SK-N-MC (cell line): Measurements from ENCODE around the gene CYTH2.

Experiments used
- DNase-seq: peaks from one replicate; pipeline ENCODE4 v3.0.0-alpha.2; 2011; ENCODE audit warnings: low read depth, low spot score
- H3K27ac ChIP-seq: fragments of 200-600 bp; sonication (generic); 2 replicates; pipeline ENCODE4 v1.5.1; 2016; ENCODE audit warnings: mixed run types
- H3K36me3 ChIP-seq: fragments of 200-600 bp; sonication (generic); 2 replicates; pipeline ENCODE4 v1.6.1; 2017; ENCODE audit warnings: antibody characterized with exemption, low read length, mixed read lengths; ENCODE audit not compliant: insufficient read depth
- H3K4me3 ChIP-seq: fragments of 200-600 bp; sonication (generic); 2 replicates; pipeline ENCODE4 v1.5.1; 2016
- H3K9ac ChIP-seq: fragments of 200-600 bp; sonication (generic); 2 replicates; pipeline ENCODE4 v1.8.0; 2017; ENCODE audit warnings: mixed run types, mixed read lengths; ENCODE audit not compliant: insufficient read length
- H3K9me3 ChIP-seq: fragments of 200-600 bp; sonication (generic); 2 replicates; pipeline ENCODE4 v1.6.1; 2017; ENCODE audit warnings: low read depth, mild to moderate bottlenecking, antibody characterized with exemption, low read length, moderate library complexity, mixed read lengths
- EZH2 ChIP-seq: fragments of 200-600 bp; sonication (generic); IDR thresholded peaks from one replicate; pipeline ENCODE4 v1.6.1; 2017; ENCODE audit warnings: antibody characterized with exemption
- FOXP2 ChIP-seq: optimal IDR thresholded peaks from 2 replicates; pipeline ENCODE3; 2011; ENCODE audit warnings: mild to moderate bottlenecking, moderate library complexity; ENCODE audit not compliant: insufficient read depth; ENCODE audit errors: extremely low read length, control extremely low read depth
- POLR2AphosphoS5 ChIP-seq: IDR thresholded peaks from 2 replicates; pipeline ENCODE4 v1.6.1; 2012; ENCODE audit warnings: mild to moderate bottlenecking, low read depth, low read length, borderline replicate concordance

CYTH2 gene

GRCh38 chr19:48496959-48497727, 28.0 kb downstream of the CYTH2 start:
- no peaks in the 10 kb centered on the region for H3K9me3 ChIP-seq
- DNase-seq = no peak
- H3K36me3 ChIP-seq = no peaks in the 10 kb centered on the region
- no peak overlapping the region for H3K4me3 ChIP-seq
- TF ChIP-seq EZH2 = no peak
- TF ChIP-seq POLR2AphosphoS5 = no peak
- no peak for TF ChIP-seq FOXP2
- no peak overlapping the region for H3K9ac ChIP-seq
- H3K27ac ChIP-seq = no peak overlapping the region

GRCh38 chr19:48497728-48498594, 28.8 kb downstream of the CYTH2 start:
- no peak for DNase-seq

GRCh38 chr19:48498595-48499311, 29.6 kb downstream of the CYTH2 start:
- Histone ChIP-seq H3K9ac (no peak overlapping the region), H3K27ac (no peak overlapping the region), H3K4me3 (no peak overlapping the region), H3K36me3 (no peaks in the 10 kb centered on the region), H3K9me3 (no peaks in the 10 kb centered on the region)
- DNase-seq = no peak
- no peak for TF ChIP-seq EZH2
- TF ChIP-seq POLR2AphosphoS5 = no peak
- TF ChIP-seq FOXP2 = no peak

More at GRCh38 chr19:48497728-48498594, 28.8 kb downstream of the CYTH2 start:
- no peak overlapping the region for H3K9ac ChIP-seq
- H3K36me3 ChIP-seq = no peaks in the 10 kb centered on the region
- no peak overlapping the region for H3K4me3 ChIP-seq
- no peak overlapping the region for H3K27ac ChIP-seq
- H3K9me3 ChIP-seq = no peaks in the 10 kb centered on the region
- no peak for TF ChIP-seq POLR2AphosphoS5
- TF ChIP-seq FOXP2 = no peak
- TF ChIP-seq EZH2 = no peak

- no peak overlapping the region for H3K9ac ChIP-seq
- DNase-seq = no peak
- H3K9me3 ChIP-seq = no peaks in the 10 kb centered on the region
- H3K4me3 ChIP-seq = no peak overlapping the region
- no peaks in the 10 kb centered on the region for H3K36me3 ChIP-seq
- no peak overlapping the region for H3K27ac ChIP-seq
- TF ChIP-seq POLR2AphosphoS5 (no peak), EZH2 (no peak), FOXP2 (no peak)
Observed at GRCh38 chr19:48499316-48500090, 30.3 kb downstream of the CYTH2 start.

- Histone ChIP-seq H3K27ac (peak overlapping the region; percentile 27; the same call in 1 of the 2 replicates), H3K4me3 (peak overlapping the region; percentile 68), H3K9me3 (no peaks in the 10 kb centered on the region), H3K9ac (peak overlapping the region; percentile 42), H3K36me3 (no peaks in the 10 kb centered on the region)
- TF ChIP-seq EZH2 (no peak), FOXP2 (no peak), POLR2AphosphoS5 (no peak)
- DNase-seq = no peak
Observed at GRCh38 chr19:48500830-48501493, 31.8 kb downstream of the CYTH2 start.

GRCh38 chr19:48501494-48502349, 32.6 kb downstream of the CYTH2 start:
- Histone ChIP-seq H3K27ac (peak overlapping the region; percentile 27; the same call in 1 of the 2 replicates), H3K36me3 (no peaks in the 10 kb centered on the region), H3K4me3 (peak overlapping the region; percentile 68), H3K9me3 (no peaks in the 10 kb centered on the region), H3K9ac (peak overlapping the region; percentile 42)
- TF ChIP-seq POLR2AphosphoS5 (peak; percentile 32; the same call in 1 of the 2 replicates), FOXP2 (no peak)
- DNase-seq = peak; percentile 85
